HG02588 (cell line): Measurements from ENCODE around the gene VSIG8.

Source experiments
- ATAC-seq: cut with Tn5 transposase; IDR thresholded peaks from one replicate; pipeline ENCODE4 v1.9.1; 2021; ENCODE audit warnings: mild to moderate bottlenecking, moderate library complexity; ENCODE audit not compliant: unreplicated experiment

VSIG8 gene

DNA sequence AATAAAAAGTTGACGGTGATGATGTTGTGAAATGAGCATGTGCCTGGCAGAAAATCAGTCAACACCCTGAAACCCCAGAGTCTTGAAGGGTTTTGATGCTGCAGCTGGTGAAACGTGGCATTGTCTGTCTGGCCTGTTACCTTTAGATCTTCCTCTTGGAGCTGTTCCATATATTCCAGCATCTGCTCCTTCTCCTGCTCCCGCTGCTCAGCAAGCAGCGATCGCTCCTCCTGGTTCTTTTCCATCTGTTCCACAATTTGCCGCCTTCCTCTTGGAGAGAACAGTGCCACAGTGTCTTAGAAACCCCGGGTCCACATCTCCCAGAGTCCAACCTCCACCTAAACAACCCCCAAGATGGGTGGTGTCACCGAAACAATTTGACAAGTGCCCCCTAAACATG lies 21.8 kb upstream of the VSIG8 start:
- ATAC-seq, result no peak

DNA sequence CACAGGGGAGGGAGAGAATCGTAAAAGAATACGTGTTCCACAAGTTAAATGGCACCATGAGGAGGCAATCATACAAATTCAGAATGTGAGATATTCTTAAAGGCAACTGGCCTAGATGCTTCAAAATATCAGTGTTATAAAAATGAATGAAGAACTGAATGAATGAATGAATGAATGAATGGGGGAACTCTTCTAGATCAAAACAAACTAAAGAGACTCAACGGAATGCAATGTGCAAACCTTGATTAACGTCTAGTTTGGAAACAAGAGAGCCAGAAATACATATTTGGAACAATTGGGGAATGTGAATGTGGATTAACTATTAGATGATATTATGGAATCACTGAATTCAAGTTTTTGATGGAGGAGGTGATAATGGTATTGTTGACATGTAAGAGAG lies 20.7 kb upstream of the VSIG8 start:
- ATAC-seq, result no peak

DNA sequence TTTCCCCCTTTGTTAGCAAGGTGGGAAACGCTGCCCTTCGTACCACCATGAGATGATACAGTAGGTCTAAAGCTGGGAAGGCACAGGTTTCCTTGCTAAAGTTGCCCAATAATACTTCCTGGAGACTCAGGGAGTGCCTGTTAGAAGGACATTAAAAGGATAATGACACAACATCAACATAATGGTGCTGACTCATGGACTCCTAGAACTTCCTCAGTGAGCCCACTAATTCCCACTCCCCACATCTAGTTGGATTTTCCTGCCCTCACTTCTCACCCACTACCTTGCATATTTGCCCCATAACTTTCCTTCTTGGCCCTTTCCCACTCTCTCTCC lies 20.0 kb upstream of the VSIG8 start:
- no peak for ATAC-seq

DNA sequence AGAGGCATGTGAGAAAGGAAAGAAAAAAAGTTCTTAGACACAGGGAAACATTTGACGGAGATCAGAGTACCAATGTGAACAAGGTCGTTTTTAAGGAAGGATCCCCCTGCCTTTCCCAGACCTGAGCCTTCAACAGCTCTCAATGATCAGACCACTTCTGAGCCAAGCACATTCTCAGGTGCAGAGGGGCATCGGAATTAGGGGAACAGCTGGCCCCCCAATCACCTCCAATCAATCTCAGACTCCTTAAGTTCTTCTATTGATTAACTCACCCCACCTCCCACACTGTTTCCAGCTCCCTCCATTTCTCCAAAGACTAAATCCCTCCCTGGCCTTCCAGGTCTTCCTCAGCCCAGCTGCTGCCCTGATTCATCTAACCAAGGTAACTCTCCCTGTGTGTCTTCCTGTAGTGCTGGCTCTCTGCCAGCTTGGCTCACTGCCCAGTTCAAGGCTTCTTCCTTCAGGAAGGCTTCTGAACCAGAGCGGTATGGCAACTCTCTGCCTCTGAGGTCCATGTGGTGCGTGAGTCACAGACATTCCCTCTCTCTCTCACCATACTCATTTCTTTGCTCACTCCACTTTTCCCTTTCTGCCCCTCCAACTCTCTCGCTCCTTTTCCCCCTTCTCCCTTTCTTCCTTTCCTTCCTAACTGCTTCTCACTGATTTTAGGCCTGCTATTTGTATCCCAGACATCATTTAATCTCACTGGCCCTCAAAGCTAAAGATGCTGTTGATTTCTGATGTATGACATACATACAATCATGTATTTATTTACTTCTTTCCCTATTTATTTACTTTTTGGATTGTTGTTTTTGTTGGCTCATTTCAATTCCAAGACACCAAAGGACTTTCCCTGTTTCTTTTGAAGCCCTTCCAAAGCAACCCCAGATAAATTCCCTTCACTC lies 19.4 kb upstream of the VSIG8 start:
- no peak for ATAC-seq

DNA sequence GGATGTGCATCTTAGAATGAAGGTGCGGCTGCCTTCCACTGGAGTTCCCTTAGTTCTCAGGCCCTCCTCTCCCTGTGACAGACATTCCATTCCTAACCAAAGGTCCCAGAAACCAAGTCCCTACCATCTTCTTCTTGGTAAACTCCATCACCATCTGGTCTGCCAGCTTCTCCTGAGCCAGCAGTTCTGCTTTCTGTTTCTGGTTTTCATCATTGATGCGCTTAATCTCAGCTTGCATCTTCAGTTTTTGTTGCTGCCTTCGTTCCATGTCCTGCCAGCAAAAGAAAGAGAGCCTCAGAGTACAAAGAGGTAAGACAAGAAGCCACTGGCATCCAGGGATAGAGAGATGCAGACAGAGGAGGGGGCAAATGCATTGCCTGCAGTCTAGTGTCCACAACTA lies 18.0 kb upstream of the VSIG8 start:
- ATAC-seq, result no peak

DNA sequence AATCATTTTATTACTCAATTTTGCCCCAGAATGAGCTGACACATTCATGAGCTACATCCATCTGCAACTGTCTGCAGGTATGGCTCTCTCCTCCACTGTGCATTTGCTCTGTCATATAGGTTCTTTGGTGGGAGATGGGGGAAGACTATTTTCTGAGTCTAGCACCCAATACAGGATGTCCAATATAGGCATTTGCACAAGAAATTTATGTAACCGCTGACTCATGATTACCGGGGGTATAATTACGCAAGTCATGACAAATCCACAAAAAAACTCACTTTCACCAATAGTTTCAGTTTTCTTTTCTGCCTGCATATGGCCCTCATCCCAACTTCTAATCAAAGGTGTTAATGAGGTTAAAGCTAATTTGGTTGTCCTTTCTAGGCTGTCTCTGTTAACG lies 17.5 kb upstream of the VSIG8 start:
- ATAC-seq, result no peak

DNA sequence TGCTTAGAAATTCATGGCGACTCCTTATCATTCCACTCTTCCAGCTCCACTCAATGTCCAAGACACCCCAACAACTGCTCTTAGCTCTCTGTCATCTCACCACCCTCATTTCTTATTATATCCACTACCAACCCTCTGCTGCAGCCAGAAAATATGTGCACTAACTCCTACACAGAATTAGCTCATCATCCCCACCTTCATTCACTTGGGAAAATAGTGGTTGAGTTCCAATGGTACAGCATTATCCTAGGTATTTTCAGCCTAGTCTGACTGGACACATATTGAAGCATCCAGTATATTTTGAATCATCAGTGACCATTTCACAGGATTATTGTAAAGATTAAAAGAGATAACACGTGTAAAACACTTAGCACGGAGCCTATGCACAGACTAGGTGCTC lies 16.7 kb upstream of the VSIG8 start:
- no peak for ATAC-seq

DNA sequence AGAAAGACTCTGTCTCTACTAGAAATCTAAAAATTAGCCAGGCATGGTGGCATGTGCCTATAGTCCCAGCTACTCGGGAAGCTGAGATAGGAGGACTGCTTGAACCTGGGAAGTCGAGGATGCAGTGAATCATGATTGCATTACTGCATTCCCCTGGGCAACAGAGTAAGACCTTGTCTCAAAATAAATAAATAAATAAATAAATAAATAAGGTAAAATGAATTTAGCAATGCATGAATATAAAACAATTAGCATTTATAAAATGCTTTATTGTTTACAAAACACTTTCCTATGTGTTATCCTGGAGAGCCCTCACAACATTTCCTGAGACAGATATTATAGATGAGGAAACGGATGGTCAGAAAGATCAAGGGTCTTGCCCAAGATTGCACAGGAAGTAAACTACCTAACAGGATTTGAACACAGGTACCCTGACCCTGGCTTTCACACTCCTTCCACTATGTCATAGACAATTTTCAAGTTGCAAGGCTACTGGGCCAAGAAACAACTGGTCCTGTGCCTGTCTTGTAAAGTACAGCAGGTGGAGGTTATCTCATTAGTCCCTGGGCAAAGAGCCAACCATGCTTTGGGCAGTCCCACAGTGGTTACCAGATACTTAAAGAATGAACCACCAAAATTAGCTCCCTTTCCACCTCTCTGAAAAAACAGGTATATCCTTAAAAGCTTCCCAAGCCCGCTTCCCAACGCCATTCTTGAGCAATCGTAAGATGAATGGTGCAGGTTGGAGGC lies 15.4 kb upstream of the VSIG8 start:
- ATAC-seq, result no peak

DNA sequence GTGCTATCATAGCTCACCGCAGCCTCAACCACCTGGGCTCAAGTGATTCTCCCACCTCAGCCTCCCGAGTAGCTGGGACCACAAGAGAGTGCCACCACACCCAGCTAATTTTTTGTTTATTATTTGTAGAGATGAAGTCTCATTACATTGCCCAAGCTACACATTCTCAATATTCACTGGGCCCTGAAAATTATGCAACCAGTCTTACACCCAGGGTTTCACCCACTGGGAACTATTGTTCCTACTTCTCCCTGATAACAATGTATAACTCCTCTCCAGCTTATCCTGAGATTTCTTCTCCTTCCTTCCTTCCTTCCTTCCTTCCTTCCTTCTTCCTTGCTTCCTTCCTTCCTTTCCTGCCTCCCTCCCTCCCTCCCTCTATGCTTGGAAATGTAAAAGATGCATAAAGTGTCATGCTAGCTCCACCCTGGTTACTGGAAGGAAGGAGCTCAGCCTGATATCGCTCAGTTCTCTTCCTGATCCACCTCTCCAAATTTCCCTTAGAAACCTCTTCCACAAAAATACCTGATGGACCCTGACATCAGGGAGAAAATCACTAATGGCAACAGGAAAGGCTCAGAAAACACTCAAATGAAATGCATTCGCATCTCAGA lies 11.2 kb upstream of the VSIG8 start:
- ATAC-seq, result no peak

DNA sequence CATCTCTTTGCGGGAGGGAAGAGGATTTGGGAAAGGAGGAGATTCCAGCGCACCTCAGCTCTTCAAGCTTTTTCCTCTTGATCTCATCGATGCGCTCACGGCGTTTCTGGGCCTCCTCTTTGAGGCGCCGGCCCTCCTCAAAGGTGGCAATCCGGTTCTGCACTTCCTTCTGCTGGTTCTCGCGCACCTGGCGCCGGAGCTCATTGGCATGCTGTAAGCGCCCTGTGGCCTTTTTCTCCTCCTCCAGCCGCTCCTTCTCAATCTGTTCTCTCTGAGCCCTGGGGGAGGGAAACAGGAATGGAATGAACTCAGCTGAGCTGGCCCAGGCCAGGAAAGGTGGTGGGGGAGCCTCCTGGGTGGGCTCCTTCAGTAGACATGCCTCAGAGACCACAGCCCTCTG lies 10.4 kb upstream of the VSIG8 start:
- ATAC-seq, result no peak

DNA sequence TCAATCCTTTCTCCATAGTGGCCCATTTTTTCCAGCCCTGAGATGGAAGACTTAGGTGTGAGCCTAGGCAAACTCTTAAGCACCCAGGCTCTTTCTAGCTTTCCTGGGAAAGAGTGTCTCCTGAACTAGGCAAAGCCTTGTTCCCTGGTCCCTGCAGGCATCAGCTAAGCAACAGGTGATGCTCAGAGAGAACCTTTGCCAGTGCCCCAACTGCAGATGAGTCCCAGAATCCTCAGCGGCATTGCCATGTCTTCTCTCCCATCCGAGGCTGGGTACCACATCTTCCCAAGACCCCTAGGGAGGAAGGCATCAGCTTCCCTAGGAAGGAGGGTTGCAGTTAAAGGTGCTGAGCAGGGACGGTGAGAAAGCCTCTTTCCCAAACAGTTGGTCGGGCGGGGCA lies 8.2 kb upstream of the VSIG8 start:
- no peak for ATAC-seq

DNA sequence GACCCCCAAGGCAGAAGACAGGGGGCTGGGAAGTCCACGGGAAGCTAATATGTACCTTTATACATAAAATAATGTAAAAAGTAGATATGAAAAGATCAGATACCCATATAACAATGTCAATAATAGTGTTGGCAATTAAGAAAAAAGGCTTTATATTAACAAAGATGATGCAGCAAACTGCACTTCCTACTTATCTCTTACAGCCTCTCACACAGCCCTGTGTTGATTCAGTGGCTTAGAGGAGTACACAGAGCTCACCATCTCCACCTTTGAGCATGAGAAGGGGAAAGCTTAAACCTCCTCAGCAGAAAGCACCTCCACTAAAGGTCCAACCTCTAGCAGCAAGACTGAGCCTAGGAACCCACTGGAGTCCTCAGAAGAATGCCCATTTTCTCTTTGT lies 7.2 kb upstream of the VSIG8 start:
- no peak for ATAC-seq

DNA sequence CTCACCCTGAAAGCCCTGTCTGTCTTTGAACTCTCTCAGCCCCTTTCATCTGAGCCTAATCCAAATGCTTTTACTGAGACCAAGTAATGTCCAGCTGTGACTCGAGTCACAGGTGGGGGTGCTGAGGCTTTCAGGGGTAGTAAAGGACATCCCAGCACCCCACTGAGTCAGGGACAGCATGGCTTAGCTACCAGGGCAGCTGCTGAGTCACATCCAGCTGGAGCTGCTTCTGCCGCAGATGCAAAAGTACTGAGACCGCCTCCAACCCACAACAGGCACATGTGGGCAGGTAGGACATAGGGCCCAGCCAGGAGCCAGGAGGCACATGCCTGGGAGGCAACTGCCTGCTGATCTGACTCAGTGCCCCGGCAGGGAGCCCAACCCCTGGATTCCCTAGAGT lies 6.7 kb upstream of the VSIG8 start:
- ATAC-seq, result no peak

DNA sequence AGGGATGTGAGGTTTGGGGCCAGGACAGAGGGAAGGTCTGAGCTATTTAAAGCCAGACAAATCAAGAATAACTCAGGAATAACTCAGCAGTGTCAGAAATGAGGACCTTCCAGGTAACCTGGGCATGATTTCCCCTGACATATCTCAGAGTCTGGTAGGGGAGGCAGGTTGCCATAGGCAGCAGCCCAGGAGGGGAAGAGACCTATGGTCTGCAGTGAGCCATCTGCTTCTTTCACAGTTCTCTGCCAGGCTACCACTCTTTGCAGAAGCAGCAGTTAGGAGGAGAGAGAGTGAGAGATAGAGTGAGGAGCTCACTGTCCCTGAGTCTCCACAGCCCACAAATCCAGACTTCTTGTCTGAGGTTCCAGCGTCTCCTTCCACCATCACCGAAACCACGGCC lies 6.3 kb upstream of the VSIG8 start:
- no peak for ATAC-seq

DNA sequence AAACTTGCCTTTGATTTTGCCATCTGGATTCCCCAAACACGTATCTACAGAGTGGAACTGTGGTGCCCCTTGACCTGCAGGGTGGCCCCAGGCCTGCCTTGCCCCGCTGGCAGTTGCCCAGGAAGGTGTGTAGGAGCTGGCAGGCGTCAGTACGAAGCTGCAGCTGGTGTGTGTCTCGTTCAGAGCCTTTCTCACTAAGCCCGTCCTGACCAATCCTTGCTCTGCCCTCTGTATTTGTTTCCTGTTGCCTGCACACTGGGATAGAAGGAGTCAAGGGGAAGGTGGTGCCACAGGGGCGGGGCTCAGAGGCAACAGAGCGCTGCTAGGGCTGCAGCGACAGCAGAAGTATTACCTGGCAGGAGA lies 5.2 kb upstream of the VSIG8 start:
- ATAC-seq, result no peak

DNA sequence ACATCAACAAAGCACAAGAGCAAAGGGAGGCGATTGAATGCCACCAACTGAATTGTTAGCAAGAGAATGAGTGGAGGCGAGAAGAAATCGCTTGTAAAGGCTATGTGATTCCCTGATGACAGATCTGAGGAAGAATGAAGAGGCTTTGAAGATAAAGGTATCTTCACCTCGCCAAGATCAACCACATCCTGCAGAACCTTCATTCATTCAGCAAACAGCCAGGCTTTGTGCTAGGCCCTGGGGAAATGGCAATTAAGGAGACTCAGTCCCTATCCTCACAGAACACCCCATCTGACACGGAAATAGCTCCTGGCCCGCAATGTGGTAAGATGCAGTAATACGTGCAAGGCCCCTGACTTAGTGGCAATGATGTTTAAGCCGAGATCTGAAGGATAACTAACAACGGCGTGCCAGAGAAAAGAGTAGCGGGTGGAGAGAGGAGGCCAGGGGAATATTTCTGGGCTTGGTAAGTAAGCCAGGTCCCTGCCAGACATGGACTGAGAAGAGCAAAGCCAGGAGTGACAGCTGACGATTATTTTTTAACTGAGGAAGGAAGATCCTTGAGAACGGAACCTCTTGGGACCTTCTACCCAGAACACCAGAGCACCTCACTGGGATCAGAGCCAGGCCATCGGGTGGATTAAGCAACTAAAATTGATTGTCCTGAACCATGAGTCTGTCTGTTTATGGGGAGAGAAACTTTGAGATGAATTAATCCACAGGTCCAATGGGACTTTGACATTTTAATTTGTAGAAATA lies 4.6 kb upstream of the VSIG8 start:
- no peak for ATAC-seq

DNA sequence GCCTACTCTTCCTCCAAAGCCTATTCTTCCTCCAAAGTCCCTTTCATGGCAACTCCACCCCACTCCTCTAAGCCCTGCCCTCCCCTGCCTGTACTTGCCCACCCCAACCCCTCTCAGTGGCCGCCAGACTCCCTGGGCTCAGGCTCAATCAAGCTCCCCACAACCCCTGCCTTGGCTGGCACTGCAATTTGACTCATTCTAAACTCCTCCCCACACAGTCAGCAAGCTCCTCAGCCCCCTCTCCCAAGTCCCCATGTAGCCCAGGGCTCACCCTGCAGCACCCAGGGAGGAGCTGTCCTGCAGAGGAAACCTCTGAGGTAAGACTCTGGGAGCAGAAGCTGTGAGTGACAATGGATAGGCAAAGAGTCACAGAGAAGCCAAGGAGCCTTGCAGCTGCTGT lies 3.6 kb upstream of the VSIG8 start:
- ATAC-seq, result no peak

DNA sequence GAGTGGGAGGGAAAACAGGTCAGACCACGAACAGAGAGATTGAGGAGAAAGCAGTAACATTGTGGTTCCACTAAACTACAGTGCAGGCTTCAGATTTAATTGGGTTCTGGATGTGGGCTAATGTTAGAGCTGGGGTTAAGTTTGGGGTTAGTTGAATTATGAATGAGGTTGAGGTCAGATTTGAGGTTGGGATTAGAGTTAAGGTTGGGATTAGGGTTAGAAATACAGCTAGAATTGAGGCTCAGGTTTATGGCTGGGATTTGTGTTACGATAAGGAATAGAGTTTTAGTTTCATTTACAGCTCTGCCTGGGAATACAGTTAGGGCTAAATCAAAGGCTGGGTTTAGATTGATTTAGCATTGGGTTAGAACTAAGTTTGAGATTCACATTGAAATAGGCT lies 1.8 kb upstream of the VSIG8 start:
- no peak for ATAC-seq

DNA sequence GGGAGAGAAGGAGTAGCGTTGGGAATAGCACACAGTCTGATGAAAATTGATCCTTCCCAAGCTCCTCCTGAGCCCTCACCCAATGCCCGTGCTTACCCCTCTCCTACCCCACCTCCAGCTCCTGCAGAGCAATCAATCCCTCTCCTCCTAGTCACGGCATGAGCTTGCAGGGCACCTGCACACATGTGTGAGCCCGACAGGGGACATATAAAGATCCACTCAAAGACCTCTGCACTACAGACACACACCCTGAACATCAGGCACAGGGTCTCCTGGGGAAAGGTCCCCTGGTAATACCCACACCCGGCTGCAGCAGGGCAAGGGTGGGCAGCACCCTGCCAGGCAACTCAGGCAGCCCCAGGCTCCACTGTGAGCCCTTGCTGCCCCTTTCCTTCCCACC lies 426 bp downstream of the VSIG8 start:
- no peak for ATAC-seq

DNA sequence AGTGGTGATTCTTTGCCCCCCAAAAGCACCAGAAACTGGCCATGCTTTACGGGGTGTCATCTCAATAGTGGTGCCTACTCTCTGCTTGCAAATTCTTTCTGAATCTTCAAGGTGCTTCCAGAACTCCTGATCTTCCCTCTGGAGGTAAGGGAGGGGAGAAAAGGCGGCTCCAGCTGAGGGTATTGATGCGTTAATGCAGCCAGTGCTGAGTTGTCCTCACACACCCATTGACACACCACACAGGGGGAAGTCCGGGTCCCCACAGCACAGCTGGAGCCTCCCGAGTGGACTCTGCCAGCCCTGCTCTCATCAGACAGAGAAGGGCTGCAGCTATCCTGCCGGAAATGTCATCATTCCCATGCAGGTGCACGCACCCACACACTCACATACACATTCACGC lies 1.2 kb downstream of the VSIG8 start:
- ATAC-seq, result no peak

DNA sequence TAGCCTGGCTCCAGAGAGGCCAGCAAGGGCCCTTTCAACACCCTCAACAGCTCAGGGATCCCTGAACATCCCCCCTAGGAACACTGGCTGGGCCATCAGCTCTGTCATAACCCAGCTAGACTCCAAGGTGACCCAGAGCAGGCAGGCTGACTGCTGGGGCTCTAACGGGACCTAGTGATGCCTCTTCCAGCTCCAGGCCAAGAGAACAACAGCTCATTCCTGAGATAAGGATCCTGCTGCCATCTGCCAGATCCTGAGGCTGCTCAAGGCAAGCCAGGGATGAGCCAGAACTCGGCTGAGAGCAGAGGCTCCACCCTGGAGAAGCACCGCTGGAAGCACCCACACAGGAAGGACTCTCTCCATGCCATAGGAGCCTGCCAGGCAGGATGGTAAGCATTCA lies 2.0 kb downstream of the VSIG8 start:
- ATAC-seq, result no peak
